ENCODE data around the gene STON2. TPM values are rescaled to one million over a fixed set of nuclear protein-coding genes. Genes with fewer than 3 reads are reported as not detected.

Gene STON2
- total and polyA plus RNA-seq, 2 of the 8 experiments (the other 6 are each of a cell fraction or from before 2014, with no cell fraction given): 8.9 to 50.0 TPM

- no peaks in the 10 kb centered on the region for H3K79me1 ChIP-seq (ENCODE audit: low read depth, low read length)
- H3K4me2 ChIP-seq (ENCODE audit: insufficient read depth in 1 of 2, low read depth in 2 of 2, low read length in 2 of 2): no peak overlapping the region
- H3K4me1 ChIP-seq (replicated peaks in 1 of 4; ENCODE audit: control insufficient read depth in 3 of 4, insufficient read depth in 4 of 4, low read length in 3 of 4): no peaks in the 10 kb centered on the region; a peak in 1 of 7 replicates
- no peak overlapping the region for H2BK12ac ChIP-seq (ENCODE audit: low read depth, low read length)
- POLR2A ChIA-PET (ENCODE audit: partially characterized antibody): no interaction called here
- H3K4me3 ChIP-seq (ENCODE audit: extremely low read depth in 1 of 4, insufficient read depth in 2 of 4, low read depth in 3 of 4, low read length in 4 of 4): no peak overlapping the region
- H3K27ac ChIP-seq (ENCODE audit: low read depth, low read length): no peak overlapping the region
- no peak overlapping the region for H4K5ac ChIP-seq (ENCODE audit: insufficient read length, low read depth, low read length)
- H4K8ac ChIP-seq (ENCODE audit: extremely low read depth, insufficient read depth, low read length): no peak overlapping the region
- H3K9ac ChIP-seq (replicated peaks in 1 of 4; ENCODE audit: extremely low read depth in 1 of 4, low read depth in 3 of 4, low read length in 3 of 4): no peak overlapping the region
- 96% methylated on average over 5 of the region's 5 CpGs; no CpG with 5 or more reads in 1 of the 2 experiments for WGBS, 2 experiments (ENCODE audit: extremely low coverage in 1 of 2, insufficient coverage in 1 of 2, insufficient read length in 1 of 2, insufficient replicate concordance in 2 of 2, low coverage in 1 of 2, low lambda C conversion rate in 2 of 2, missing lambda C conversion rate in 1 of 2)
- no peak overlapping the region for H3K56ac ChIP-seq (replicated peaks; ENCODE audit: insufficient read length, low read depth, low read length)
- H3K23ac ChIP-seq (ENCODE audit: insufficient read length): no peak overlapping the region
- FAIRE-seq (no peak), DNase-seq (ENCODE audit: low read depth in 1 of 2, low spot score in 2 of 2) (no peak)
- no peaks in the 10 kb centered on the region for H3K27me3 ChIP-seq (replicated peaks in 1 of 4; ENCODE audit: control insufficient read depth in 3 of 4, extremely low read depth in 1 of 4, insufficient read depth in 3 of 4, low read length in 3 of 4)
- no peak overlapping the region for H3K14ac ChIP-seq (ENCODE audit: insufficient read length)
- no peak overlapping the region for H3K18ac ChIP-seq (ENCODE audit: extremely low read depth, low read length)
- no peak overlapping the region for H2BK20ac ChIP-seq (ENCODE audit: low read length)
- no peak overlapping the region for H2AFZ ChIP-seq (ENCODE audit: low read length)
- CTCF ChIA-PET (ENCODE audit: partially characterized antibody): interaction anchor here (1.2 to 2.1 kb wide), 2 partner anchors 10 to 61 kb away, joined by 4 to 7 read pairs; no protein-coding TSS in a partner anchor
- H2AK5ac ChIP-seq (ENCODE audit: low read depth, low read length): no peak overlapping the region
- H2BK120ac ChIP-seq (replicated peaks; ENCODE audit: low read depth, low read length): no peak overlapping the region
- peaks cover 2 to 18% (median 10%) of the 10 kb centered on the region in 4 experiments; a peak in 5 of 8 replicates for H3K36me3 ChIP-seq (ENCODE audit: control insufficient read depth in 2 of 4, insufficient read depth in 4 of 4, low read length in 3 of 4)
- H3K79me2 ChIP-seq (ENCODE audit: control insufficient read depth in 1 of 2, insufficient read depth in 2 of 2, low read length in 2 of 2): no peaks in the 10 kb centered on the region
- H3K4ac ChIP-seq (replicated peaks; ENCODE audit: insufficient read length, low read depth, low read length): no peak overlapping the region
- H2BK15ac ChIP-seq (ENCODE audit: low read length): no peak overlapping the region
- no peaks in the 10 kb centered on the region for H4K20me1 ChIP-seq (replicated peaks in 1 of 2; ENCODE audit: control insufficient read depth in 1 of 2, insufficient read depth in 2 of 2, low read length in 2 of 2)
- no peaks in the 10 kb centered on the region; a peak in 1 of 4 replicates for H3K9me3 ChIP-seq (ENCODE audit: insufficient read depth in 2 of 2, low read depth in 1 of 2, low read length in 1 of 2)
- no peak overlapping the region for H4K91ac ChIP-seq (replicated peaks; ENCODE audit: insufficient read length, low read length)
- no peak overlapping the region for H2BK5ac ChIP-seq (ENCODE audit: low read depth, low read length)
- no peaks in the 10 kb centered on the region for H3K23me2 ChIP-seq (ENCODE audit: low read depth, low read length)
- no peak for TF ChIP-seq SIX5 (IDR thresholded peaks at IDR 0.05; ENCODE audit: low read depth, low read length)
- TF ChIP-seq RFX5 (IDR thresholded peaks at IDR 0.05; ENCODE audit: borderline replicate concordance, low read depth, low read length): no peak
- no peak for TF ChIP-seq KDM5A (IDR thresholded peaks at IDR 0.05; ENCODE audit: low read length)
- TF ChIP-seq CREB1 (IDR thresholded peaks at IDR 0.05): no peak
- no peak for TF ChIP-seq CTBP2 (IDR thresholded peaks at IDR 0.05; ENCODE audit: borderline replicate concordance, insufficient read depth, insufficient read length, low read length)
- TF ChIP-seq RXRA (IDR thresholded peaks at IDR 0.05; ENCODE audit: insufficient read depth, low read depth, low read length): no peak
- no peak for TF ChIP-seq CHD2 (IDR thresholded peaks at IDR 0.05; ENCODE audit: low read length)
- no peak for TF ChIP-seq JUND (IDR thresholded peaks at IDR 0.05; ENCODE audit: low read length)
- TF ChIP-seq SRF (IDR thresholded peaks at IDR 0.05; ENCODE audit: low read depth, low read length): no peak
- no peak for TF ChIP-seq BRCA1 (IDR thresholded peaks at IDR 0.05; ENCODE audit: low read depth, low read length)
- no peak for TF ChIP-seq SIRT6 (IDR thresholded peaks at IDR 0.05; ENCODE audit: low read length)
- TF ChIP-seq KDM4A (IDR thresholded peaks at IDR 0.05; ENCODE audit: low read depth, low read length, severe bottlenecking): no peak
- no peak for TF ChIP-seq MAFK (IDR thresholded peaks at IDR 0.05; ENCODE audit: low read depth, low read length)
- no peak for TF ChIP-seq TEAD4 (IDR thresholded peaks at IDR 0.05; ENCODE audit: low read depth, low read length)
These were observed 8.1 kb downstream of the STON2 start for GRCh38 chr14:81392052-81392451.

Data from H1 (cell line).